Measurements from ENCODE around the gene CXCL6.

- no peak for TF ChIP-seq CTCF (conservative IDR thresholded peaks at IDR 0.05)
- TF ChIP-seq ZFX (IDR thresholded peaks at IDR 0.05) = no peak
Measured at GRCh38 chr4:73862322-73862721, 25.8 kb downstream of the CXCL6 start.

Data from C4-2B (cell line).